Glomerular visceral epithelial cell (primary cell): ENCODE results near the gene KCNMB2.

Source experiments
- DNase-seq: peaks from one replicate; pipeline ENCODE4 v3.0.0-alpha.2; 2016; ENCODE audit errors: extremely low spot score

KCNMB2 gene

GRCh38 chr3:178646186-178646862 is 110.1 kb downstream of the KCNMB2 start:
- DNase-seq = no peak

GRCh38 chr3:178655488-178655887 is 119.3 kb downstream of the KCNMB2 start:
- DNase-seq = no peak

- no peak for DNase-seq
These were observed 122.6 kb downstream of the KCNMB2 start for GRCh38 chr3:178658694-178659325.

- DNase-seq = no peak
These were observed 127.1 kb downstream of the KCNMB2 start for GRCh38 chr3:178663201-178663934.

GRCh38 chr3:178665747-178666146 is 129.5 kb downstream of the KCNMB2 start:
- no peak for DNase-seq

- DNase-seq = no peak
These were observed 132.9 kb downstream of the KCNMB2 start for GRCh38 chr3:178669022-178669601.

- no peak for DNase-seq
These were observed 133.5 kb downstream of the KCNMB2 start for GRCh38 chr3:178669758-178670157.

GRCh38 chr3:178671377-178671776 is 135.1 kb downstream of the KCNMB2 start:
- no peak for DNase-seq

GRCh38 chr3:178671791-178672190 is 135.6 kb downstream of the KCNMB2 start:
- no peak for DNase-seq

- no peak for DNase-seq
These were observed 136.0 kb downstream of the KCNMB2 start for GRCh38 chr3:178672275-178672674.

- no peak for DNase-seq
These were observed 137.3 kb downstream of the KCNMB2 start for GRCh38 chr3:178673529-178673928.

- DNase-seq = no peak
These were observed 139.8 kb downstream of the KCNMB2 start for GRCh38 chr3:178676077-178676476.

GRCh38 chr3:178676942-178677790 is 140.9 kb downstream of the KCNMB2 start:
- DNase-seq = no peak

- no peak for DNase-seq
These were observed 141.7 kb downstream of the KCNMB2 start for GRCh38 chr3:178677961-178678360.

GRCh38 chr3:178680037-178680436 is 143.8 kb downstream of the KCNMB2 start:
- no peak for DNase-seq

GRCh38 chr3:178680489-178680888 is 144.3 kb downstream of the KCNMB2 start:
- no peak for DNase-seq

GRCh38 chr3:178684881-178685590 is 148.8 kb downstream of the KCNMB2 start:
- DNase-seq = no peak

- no peak for DNase-seq
These were observed 149.3 kb downstream of the KCNMB2 start for GRCh38 chr3:178685591-178685906.

GRCh38 chr3:178686826-178687225 is 150.6 kb downstream of the KCNMB2 start:
- DNase-seq = no peak

- DNase-seq = no peak
These were observed 154.3 kb downstream of the KCNMB2 start for GRCh38 chr3:178690571-178690970.

- no peak for DNase-seq
These were observed 163.1 kb downstream of the KCNMB2 start for GRCh38 chr3:178699364-178699763.
